OCI-LY3 (cell line): ENCODE results near the gene LMX1B.

Experiments used
- H2AFZ ChIP-seq: fragments of 200-600, 300-600 bp; shearing (Covaris generic); 2 replicates; pipeline ENCODE4 v1.6.0; 2014; ENCODE audit warnings: antibody characterized with exemption, low read depth, low read length
- H3K27ac ChIP-seq: fragments of 200-600, 300-600 bp; sonication (generic); 2 replicates; pipeline ENCODE4 v1.5.1; 2014; ENCODE audit warnings: mild to moderate bottlenecking, low read length, moderate library complexity, mixed read lengths
- H3K27me3 ChIP-seq: fragments of 200-600, 300-600 bp; sonication (generic); 2 replicates; pipeline ENCODE4 v1.6.1; 2014; ENCODE audit warnings: low read depth, low read length, mixed read lengths
- H3K36me3 ChIP-seq: fragments of 200-600, 300-600 bp; sonication (generic); replicated peaks from 2 replicates; pipeline ENCODE3; 2014; ENCODE audit warnings: low read depth, low read length, mixed read lengths
- H3K4me1 ChIP-seq: fragments of 300-600, 200-600 bp; sonication (generic); 2 replicates; pipeline ENCODE4 v1.6.1; 2014; ENCODE audit warnings: low read length, mixed read lengths
- H3K4me2 ChIP-seq: fragments of 200-600, 300-600 bp; sonication (generic); 2 replicates; pipeline ENCODE4 v1.6.1; 2014; ENCODE audit warnings: low read length, mixed read lengths
- H3K4me3 ChIP-seq: fragments of 300-600, 200-600 bp; sonication (generic); 2 replicates; pipeline ENCODE4 v1.5.1; 2014; ENCODE audit warnings: antibody characterized with exemption, mild to moderate bottlenecking, low read length, moderate library complexity
- H3K79me2 ChIP-seq: fragments of 300-600, 200-600 bp; shearing (Covaris generic); 2 replicates; pipeline ENCODE4 v1.6.1; 2014; ENCODE audit warnings: mild to moderate bottlenecking, low read length, mixed read lengths
- H3K9ac ChIP-seq: fragments of 300-600, 200-600 bp; shearing (Covaris generic); 2 replicates; pipeline ENCODE4 v1.6.0; 2014; ENCODE audit warnings: mild to moderate bottlenecking, low read length, moderate library complexity
- H3K9me3 ChIP-seq: fragments of 200-600, 300-600 bp; shearing (Covaris generic); 2 replicates; pipeline ENCODE4 v1.6.1; 2014; ENCODE audit warnings: low read length, mixed read lengths; ENCODE audit not compliant: insufficient read depth
- H4K20me1 ChIP-seq: fragments of 200-600, 300-600 bp; sonication (generic); 2 replicates; pipeline ENCODE4 v1.6.1; 2016; ENCODE audit warnings: low read length, mixed read lengths; ENCODE audit not compliant: insufficient read depth
- CTCF ChIP-seq: fragments of 200-600, 300-600 bp; sonication (generic); IDR thresholded peaks from 2 replicates; pipeline ENCODE4 v1.5.1; 2014; ENCODE audit warnings: antibody characterized with exemption, low read length, low read depth
- EZH2phosphoT487 ChIP-seq: fragments of 200-600 bp; shearing (Covaris generic); IDR thresholded peaks from 2 replicates; pipeline ENCODE4 v1.6.1; 2018; ENCODE audit warnings: antibody characterized with exemption, mixed run types, low read depth

The LMX1B gene

GRCh38 chr9:126619361-126620135, 5.8 kb downstream of the LMX1B start:
- Histone ChIP-seq H3K9me3 (no peaks in the 10 kb centered on the region), H3K36me3 (no peaks in the 10 kb centered on the region), H3K27me3 (peaks cover 16% of the 10 kb centered on the region; the same call in 1 of the 2 replicates), H3K9ac (no peak overlapping the region), H3K4me2 (no peak overlapping the region), H3K79me2 (no peaks in the 10 kb centered on the region), H3K4me1 (no peaks in the 10 kb centered on the region), H2AFZ (no peak overlapping the region), H4K20me1 (no peaks in the 10 kb centered on the region), H3K27ac (no peak overlapping the region), H3K4me3 (no peak overlapping the region)
- no peak for TF ChIP-seq EZH2phosphoT487
- TF ChIP-seq CTCF, result no peak

- no peak overlapping the region for H3K4me2 ChIP-seq
- H3K4me1 ChIP-seq, result no peaks in the 10 kb centered on the region
- H2AFZ ChIP-seq, result no peak overlapping the region
- no peaks in the 10 kb centered on the region for H4K20me1 ChIP-seq
- H3K9me3 ChIP-seq, result no peaks in the 10 kb centered on the region
- no peaks in the 10 kb centered on the region for H3K79me2 ChIP-seq
- TF ChIP-seq CTCF (no peak), EZH2phosphoT487 (no peak)
- no peaks in the 10 kb centered on the region for H3K36me3 ChIP-seq
- no peak overlapping the region for H3K27ac ChIP-seq
- H3K9ac ChIP-seq, result no peak overlapping the region
- no peak overlapping the region for H3K4me3 ChIP-seq
- peaks cover 16% of the 10 kb centered on the region; the same call in 1 of the 2 replicates for H3K27me3 ChIP-seq
These were observed 6.8 kb downstream of the LMX1B start for GRCh38 chr9:126620478-126620877.

- Histone ChIP-seq H3K9me3 (no peaks in the 10 kb centered on the region), H3K4me1 (no peaks in the 10 kb centered on the region), H3K27me3 (peaks cover 16% of the 10 kb centered on the region; the same call in 1 of the 2 replicates), H3K4me2 (no peak overlapping the region), H3K36me3 (no peaks in the 10 kb centered on the region), H3K9ac (no peak overlapping the region), H3K79me2 (no peaks in the 10 kb centered on the region), H3K4me3 (no peak overlapping the region), H3K27ac (no peak overlapping the region), H2AFZ (no peak overlapping the region), H4K20me1 (no peaks in the 10 kb centered on the region)
- TF ChIP-seq EZH2phosphoT487 (no peak), CTCF (no peak)
These were observed 7.6 kb downstream of the LMX1B start for GRCh38 chr9:126621061-126621918.
